HEK293 (cell line): ENCODE measurements around the gene LPCAT1.

Experiments
- CTCF ChIA-PET: fragments of 350-600 bp; formaldehyde crosslinking; extraction: SDS; loops from one replicate; lab custom pipeline; 2021; ENCODE audit warnings: antibody characterized with exemption; lab: Yijun Ruan, JAX
- POLR2A ChIA-PET: fragments of 300-600 bp; formaldehyde crosslinking; extraction: SDS; loops from one replicate; lab custom pipeline; 2020; ENCODE audit warnings: antibody characterized with exemption, inconsistent platforms; lab: Yijun Ruan, JAX
- H3K27ac ChIP-seq: fragments of 200-500 bp; sonication (Bioruptor generic); 2 replicates; pipeline ENCODE4 v1.5.1; 2014; ENCODE audit warnings: low read depth, low read length, control low read depth, inconsistent platforms; ENCODE audit errors: extremely low read depth
- H3K36me3 ChIP-seq, 2 experiments: fragments of 200-500 bp in 1 of 2; sonication (Bioruptor generic) in 1 of 2; 1 replicate in 1 of 2; 2 replicates in 1 of 2; pipeline ENCODE4 v1.5.1; 2014 to 2017; ENCODE audit warnings: inconsistent platforms in 2 of 2, low read length in 2 of 2; ENCODE audit not compliant: control insufficient read depth in 2 of 2, insufficient read depth in 1 of 2
- H3K4me1 ChIP-seq: fragments of 200-500 bp; sonication (Bioruptor generic); 2 replicates; pipeline ENCODE4 v1.5.1; 2014; ENCODE audit warnings: mild to moderate bottlenecking, low read length, inconsistent platforms; ENCODE audit not compliant: control insufficient read depth, insufficient read depth
- H3K4me3 ChIP-seq: 2 replicates; pipeline ENCODE4 v1.5.1; 2011; ENCODE audit warnings: low read depth, mild to moderate bottlenecking, control low read depth, low read length, moderate library complexity
- H3K9me3 ChIP-seq: fragments of 200-500 bp; sonication (Bioruptor generic); 2 replicates; pipeline ENCODE4 v1.5.1; 2014; ENCODE audit warnings: low read depth, low read length, inconsistent platforms; ENCODE audit not compliant: control insufficient read depth, insufficient read depth
- GLIS1 ChIP-seq: fragments of 450-650 bp; formaldehyde crosslinking; IDR thresholded peaks from 2 replicates; pipeline ENCODE4 v1.5.1; 2016; ENCODE audit warnings: missing biosample characterization, missing genetic modification characterization
- SP2 ChIP-seq: fragments of 450-650 bp; formaldehyde crosslinking; IDR thresholded peaks from 2 replicates; pipeline ENCODE4 v1.5.1; 2016; ENCODE audit warnings: missing biosample characterization, missing genetic modification characterization
- WT1 ChIP-seq: fragments of 450-650 bp; formaldehyde crosslinking; IDR thresholded peaks from 2 replicates; pipeline ENCODE4 v1.5.1; 2016; ENCODE audit warnings: missing biosample characterization, missing genetic modification characterization
- YY2 ChIP-seq: fragments of 450-650 bp; formaldehyde crosslinking; IDR thresholded peaks from 2 replicates; pipeline ENCODE4 v1.5.1; 2016; ENCODE audit warnings: missing biosample characterization, missing genetic modification characterization
- ZIC2 ChIP-seq: fragments of 450-650 bp; formaldehyde crosslinking; IDR thresholded peaks from 2 replicates; pipeline ENCODE4 v1.5.1; 2016; ENCODE audit warnings: missing biosample characterization, missing genetic modification characterization
- ZNF10 ChIP-seq: fragments of 450-650 bp; formaldehyde crosslinking; IDR thresholded peaks from 2 replicates; pipeline ENCODE4 v1.5.1; 2017; ENCODE audit warnings: missing biosample characterization, missing genetic modification characterization
- ZNF621 ChIP-seq: fragments of 450-650 bp; formaldehyde crosslinking; IDR thresholded peaks from 2 replicates; pipeline ENCODE4 v1.5.1; 2017; ENCODE audit warnings: missing biosample characterization, missing genetic modification characterization
- ZNF747 ChIP-seq: fragments of 450-650 bp; formaldehyde crosslinking; IDR thresholded peaks from 2 replicates; pipeline ENCODE4 v1.5.1; 2016; ENCODE audit warnings: missing biosample characterization, missing genetic modification characterization
- TF ChIP-seq, protein P1 (sequence below): fragments of 450-650 bp; formaldehyde crosslinking; IDR thresholded peaks from 2 replicates; pipeline ENCODE4 v1.5.1; 2016; ENCODE audit warnings: missing biosample characterization, missing genetic modification characterization
- TF ChIP-seq, protein P2 (sequence below): fragments of 450-650 bp; formaldehyde crosslinking; IDR thresholded peaks from 2 replicates; pipeline ENCODE4 v1.5.1; 2016; ENCODE audit warnings: missing biosample characterization, missing genetic modification characterization
- TF ChIP-seq, protein P3 (sequence below): fragments of 450-650 bp; formaldehyde crosslinking; IDR thresholded peaks from 2 replicates; pipeline ENCODE4 v1.5.1; 2016; ENCODE audit warnings: missing biosample characterization, missing genetic modification characterization
- TF ChIP-seq, protein P4 (sequence below): fragments of 450-650 bp; formaldehyde crosslinking; IDR thresholded peaks from 2 replicates; pipeline ENCODE4 v1.5.1; 2016; ENCODE audit warnings: missing biosample characterization, missing genetic modification characterization

The LPCAT1 gene

DNA sequence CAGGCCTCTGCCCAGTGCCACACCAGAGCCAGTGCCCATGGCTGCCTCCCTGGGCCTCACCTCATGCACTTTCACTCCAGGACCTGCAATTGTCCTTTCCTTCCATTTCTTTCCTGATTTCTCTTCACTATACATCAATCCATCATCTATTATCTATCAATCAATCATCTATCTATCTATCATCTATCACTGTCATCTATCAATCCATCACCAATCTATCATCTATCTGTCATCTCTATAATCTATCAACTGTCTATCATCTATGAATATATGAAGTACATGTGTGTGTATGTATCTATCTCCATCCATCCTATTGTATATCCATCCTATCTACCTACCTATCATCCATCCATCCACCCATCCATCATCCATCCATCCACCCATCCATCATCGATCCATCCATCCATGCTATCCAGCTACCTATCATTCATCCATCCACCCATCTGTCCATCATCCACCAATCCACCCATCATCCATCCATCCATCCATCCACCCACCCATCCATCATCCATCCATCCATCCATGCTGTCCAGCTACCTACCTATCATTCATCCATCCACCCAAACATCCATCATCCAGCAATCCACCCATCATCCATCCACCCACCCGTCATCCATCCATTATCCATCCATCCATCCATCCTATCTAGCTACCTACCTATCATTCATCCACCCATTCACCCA, 105.4 kb downstream of the LPCAT1 start:
- ChIA-PET CTCF (interaction anchor here (0.6 kb wide), 2 partner anchors 23 to 225 kb away, joined by 3 to 5 read pairs; no protein-coding TSS in a partner anchor), POLR2A (no interaction called here)
- no peaks in the 10 kb centered on the region for H3K4me1 ChIP-seq
- H3K9me3 ChIP-seq = no peaks in the 10 kb centered on the region
- no peaks in the 10 kb centered on the region for H3K36me3 ChIP-seq
- TF ChIP-seq ZNF621 (no peak), WT1 (tag by site-specific recombination) (no peak), SP2 (tag by site-specific recombination) (peak; percentile 23; the same call in 1 of the 2 replicates), ZNF747 (tag by site-specific recombination) (0 out of 2 replicates have a peak, but pooled peaks have one; percentile 9), ZNF10 (tag by site-specific recombination) (no peak)
- TF ChIP-seq, protein P1, sequence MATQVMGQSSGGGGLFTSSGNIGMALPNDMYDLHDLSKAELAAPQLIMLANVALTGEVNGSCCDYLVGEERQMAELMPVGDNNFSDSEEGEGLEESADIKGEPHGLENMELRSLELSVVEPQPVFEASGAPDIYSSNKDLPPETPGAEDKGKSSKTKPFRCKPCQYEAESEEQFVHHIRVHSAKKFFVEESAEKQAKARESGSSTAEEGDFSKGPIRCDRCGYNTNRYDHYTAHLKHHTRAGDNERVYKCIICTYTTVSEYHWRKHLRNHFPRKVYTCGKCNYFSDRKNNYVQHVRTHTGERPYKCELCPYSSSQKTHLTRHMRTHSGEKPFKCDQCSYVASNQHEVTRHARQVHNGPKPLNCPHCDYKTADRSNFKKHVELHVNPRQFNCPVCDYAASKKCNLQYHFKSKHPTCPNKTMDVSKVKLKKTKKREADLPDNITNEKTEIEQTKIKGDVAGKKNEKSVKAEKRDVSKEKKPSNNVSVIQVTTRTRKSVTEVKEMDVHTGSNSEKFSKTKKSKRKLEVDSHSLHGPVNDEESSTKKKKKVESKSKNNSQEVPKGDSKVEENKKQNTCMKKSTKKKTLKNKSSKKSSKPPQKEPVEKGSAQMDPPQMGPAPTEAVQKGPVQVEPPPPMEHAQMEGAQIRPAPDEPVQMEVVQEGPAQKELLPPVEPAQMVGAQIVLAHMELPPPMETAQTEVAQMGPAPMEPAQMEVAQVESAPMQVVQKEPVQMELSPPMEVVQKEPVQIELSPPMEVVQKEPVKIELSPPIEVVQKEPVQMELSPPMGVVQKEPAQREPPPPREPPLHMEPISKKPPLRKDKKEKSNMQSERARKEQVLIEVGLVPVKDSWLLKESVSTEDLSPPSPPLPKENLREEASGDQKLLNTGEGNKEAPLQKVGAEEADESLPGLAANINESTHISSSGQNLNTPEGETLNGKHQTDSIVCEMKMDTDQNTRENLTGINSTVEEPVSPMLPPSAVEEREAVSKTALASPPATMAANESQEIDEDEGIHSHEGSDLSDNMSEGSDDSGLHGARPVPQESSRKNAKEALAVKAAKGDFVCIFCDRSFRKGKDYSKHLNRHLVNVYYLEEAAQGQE (tag by site-specific recombination) = peak; percentile 29; the same call in 1 of the 2 replicates
- TF ChIP-seq, all 188 proteins: peak for 3
- H3K27ac ChIP-seq = no peak overlapping the region
- no peak overlapping the region for H3K4me3 ChIP-seq

DNA sequence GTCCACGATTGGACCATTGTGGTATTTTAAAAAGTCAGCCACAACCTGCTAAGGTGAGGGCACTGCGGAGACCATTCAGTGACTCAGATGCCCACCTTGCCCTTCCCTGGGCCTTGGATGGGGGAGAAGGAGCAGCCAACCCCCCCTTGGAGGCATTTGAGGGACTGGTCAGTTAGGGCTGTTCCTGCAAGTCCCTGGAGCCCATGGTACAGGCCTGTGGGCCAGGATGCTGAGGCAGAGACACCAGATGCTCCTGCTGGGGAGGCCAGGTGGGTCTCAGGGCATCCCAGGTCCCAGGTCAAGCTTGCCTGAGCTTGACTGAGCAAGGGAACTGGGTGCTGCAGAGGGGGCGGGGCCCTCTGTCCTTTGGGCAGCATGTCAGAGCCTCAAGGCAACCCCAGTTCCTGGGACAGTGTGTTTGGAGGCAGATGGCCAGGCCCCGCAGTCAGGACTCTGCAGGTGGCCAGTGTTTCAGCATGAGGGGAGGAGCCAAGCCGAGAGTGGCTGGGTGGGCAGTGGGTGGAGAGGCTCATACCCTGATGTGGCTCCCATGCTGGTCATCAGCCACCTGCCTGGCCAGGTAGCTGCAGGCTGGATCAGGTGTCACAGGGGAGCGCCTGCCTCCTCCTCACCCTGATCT, 106.1 kb downstream of the LPCAT1 start:
- Histone ChIP-seq H3K9me3 (no peaks in the 10 kb centered on the region), H3K36me3 (no peaks in the 10 kb centered on the region), H3K4me1 (no peaks in the 10 kb centered on the region), H3K4me3 (no peak overlapping the region), H3K27ac (no peak overlapping the region)
- POLR2A ChIA-PET = no interaction called here
- CTCF ChIA-PET = interaction anchor here (0.6 kb wide), 1 partner anchor 226 kb away, joined by 5 read pairs; no protein-coding TSS in a partner anchor
- 0 out of 2 replicates have a peak, but pooled peaks have one; percentile 13 for TF ChIP-seq GLIS1 (tag by site-specific recombination)
- TF ChIP-seq, protein P2, sequence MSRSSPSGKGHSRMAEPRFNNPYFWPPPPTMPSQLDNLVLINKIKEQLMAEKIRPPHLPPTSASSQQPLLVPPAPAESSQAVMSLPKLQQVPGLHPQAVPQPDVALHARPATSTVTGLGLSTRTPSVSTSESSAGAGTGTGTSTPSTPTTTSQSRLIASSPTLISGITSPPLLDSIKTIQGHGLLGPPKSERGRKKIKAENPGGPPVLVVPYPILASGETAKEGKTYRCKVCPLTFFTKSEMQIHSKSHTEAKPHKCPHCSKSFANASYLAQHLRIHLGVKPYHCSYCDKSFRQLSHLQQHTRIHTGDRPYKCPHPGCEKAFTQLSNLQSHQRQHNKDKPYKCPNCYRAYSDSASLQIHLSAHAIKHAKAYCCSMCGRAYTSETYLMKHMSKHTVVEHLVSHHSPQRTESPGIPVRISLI = no peak
- TF ChIP-seq ZIC2 (tag by site-specific recombination) = 0 out of 2 replicates have a peak, but pooled peaks have one; percentile 24
- TF ChIP-seq, all 188 proteins: peak for 2

DNA sequence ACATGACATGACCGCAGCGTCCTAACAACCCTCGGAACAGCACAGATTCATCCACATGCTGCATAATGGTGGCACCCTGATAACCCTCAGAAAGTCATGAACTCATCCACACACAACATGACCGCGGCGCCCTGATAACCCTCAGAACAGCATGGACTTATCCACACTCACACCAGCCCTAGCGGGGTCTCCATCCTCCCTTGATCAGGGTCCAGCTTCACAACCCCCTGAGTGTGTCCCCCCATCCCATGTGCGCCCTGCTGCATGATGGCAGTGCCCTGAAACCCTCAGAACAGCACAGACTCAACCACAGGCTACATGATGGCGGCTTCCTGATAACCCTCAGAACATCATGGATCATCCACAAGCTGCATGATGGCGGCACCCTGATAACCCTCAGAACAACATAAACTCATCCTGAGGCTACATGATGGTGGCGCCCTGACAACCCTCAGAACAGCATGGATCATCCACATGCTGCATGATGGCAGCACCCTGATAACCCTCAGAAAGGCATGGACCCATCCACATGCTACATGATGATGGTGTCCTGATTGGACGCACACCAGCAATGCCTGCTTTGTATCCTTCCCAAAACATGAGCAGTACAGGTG, 106.8 kb downstream of the LPCAT1 start:
- Histone ChIP-seq H3K9me3 (no peaks in the 10 kb centered on the region), H3K4me1 (no peaks in the 10 kb centered on the region), H3K27ac (no peak overlapping the region), H3K36me3 (no peaks in the 10 kb centered on the region), H3K4me3 (no peak overlapping the region)
- ChIA-PET CTCF (no interaction called here), POLR2A (no interaction called here)
- TF ChIP-seq, protein P3, sequence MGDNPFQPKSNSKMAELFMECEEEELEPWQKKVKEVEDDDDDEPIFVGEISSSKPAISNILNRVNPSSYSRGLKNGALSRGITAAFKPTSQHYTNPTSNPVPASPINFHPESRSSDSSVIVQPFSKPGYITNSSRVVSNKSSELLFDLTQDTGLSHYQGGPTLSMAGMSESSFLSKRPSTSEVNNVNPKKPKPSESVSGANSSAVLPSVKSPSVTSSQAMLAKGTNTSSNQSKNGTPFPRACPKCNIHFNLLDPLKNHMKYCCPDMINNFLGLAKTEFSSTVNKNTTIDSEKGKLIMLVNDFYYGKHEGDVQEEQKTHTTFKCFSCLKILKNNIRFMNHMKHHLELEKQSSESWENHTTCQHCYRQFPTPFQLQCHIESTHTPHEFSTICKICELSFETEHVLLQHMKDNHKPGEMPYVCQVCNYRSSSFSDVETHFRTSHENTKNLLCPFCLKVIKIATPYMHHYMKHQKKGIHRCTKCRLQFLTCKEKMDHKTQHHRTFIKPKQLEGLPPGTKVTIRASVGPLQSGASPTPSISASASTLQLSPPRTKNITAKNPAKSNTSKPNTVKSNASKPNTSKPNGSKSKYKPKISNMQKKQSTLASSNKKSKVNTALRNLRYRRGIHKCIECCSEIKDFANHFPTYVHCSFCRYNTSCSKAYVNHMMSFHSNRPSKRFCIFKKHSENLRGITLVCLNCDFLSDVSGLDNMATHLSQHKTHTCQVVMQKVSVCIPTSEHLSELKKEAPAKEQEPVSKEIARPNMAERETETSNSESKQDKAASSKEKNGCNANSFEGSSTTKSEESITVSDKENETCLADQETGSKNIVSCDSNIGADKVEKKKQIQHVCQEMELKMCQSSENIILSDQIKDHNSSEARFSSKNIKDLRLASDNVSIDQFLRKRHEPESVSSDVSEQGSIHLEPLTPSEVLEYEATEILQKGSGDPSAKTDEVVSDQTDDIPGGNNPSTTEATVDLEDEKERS (tag by site-specific recombination) = no peak
- peak; percentile 95 for TF ChIP-seq YY2 (tag by site-specific recombination)
- TF ChIP-seq, protein P4, sequence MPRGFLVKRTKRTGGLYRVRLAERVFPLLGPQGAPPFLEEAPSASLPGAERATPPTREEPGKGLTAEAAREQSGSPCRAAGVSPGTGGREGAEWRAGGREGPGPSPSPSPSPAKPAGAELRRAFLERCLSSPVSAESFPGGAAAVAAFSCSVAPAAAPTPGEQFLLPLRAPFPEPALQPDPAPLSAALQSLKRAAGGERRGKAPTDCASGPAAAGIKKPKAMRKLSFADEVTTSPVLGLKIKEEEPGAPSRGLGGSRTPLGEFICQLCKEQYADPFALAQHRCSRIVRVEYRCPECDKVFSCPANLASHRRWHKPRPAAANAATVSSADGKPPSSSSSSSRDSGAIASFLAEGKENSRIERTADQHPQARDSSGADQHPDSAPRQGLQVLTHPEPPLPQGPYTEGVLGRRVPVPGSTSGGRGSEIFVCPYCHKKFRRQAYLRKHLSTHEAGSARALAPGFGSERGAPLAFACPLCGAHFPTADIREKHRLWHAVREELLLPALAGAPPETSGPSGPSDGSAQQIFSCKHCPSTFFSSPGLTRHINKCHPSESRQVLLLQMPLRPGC = no peak
